GM23338 (cell line): ENCODE data around the gene CYP26B1.
A peak's percentile ranks its signal among the peaks of the same experiment; 100 is the strongest.

Source experiments
- CTCF ChIP-seq, 2 experiments: fragments of 200-600 bp in 1 of 2; sonication (generic) in 1 of 2; conservative IDR thresholded peaks; 2 replicates each; pipeline versions ENCODE4 v1.5.1 to v1.6.1; 2016 to 2017; ENCODE audit warnings: antibody characterized with exemption in 2 of 2, low read depth in 2 of 2, mild to moderate bottlenecking in 2 of 2, moderate library complexity in 1 of 2
- EZH2 ChIP-seq: fragments of 200-600 bp; sonication (generic); IDR thresholded peaks from one replicate; pipeline ENCODE4 v1.8.0; 2017; ENCODE audit warnings: antibody characterized with exemption, mild to moderate bottlenecking, low read depth; ENCODE audit not compliant: unreplicated experiment
- EZH2phosphoT487 ChIP-seq: fragments of 200-600 bp; sonication (generic); IDR thresholded peaks from one replicate; pipeline ENCODE4 v1.8.1; 2018; ENCODE audit warnings: antibody characterized with exemption; ENCODE audit not compliant: unreplicated experiment
- JUNB ChIP-seq: IDR thresholded peaks from one replicate; pipeline ENCODE4 v1.6.1; 2016; ENCODE audit warnings: antibody characterized with exemption; ENCODE audit not compliant: unreplicated experiment
- POLR2AphosphoS5 ChIP-seq: IDR thresholded peaks from 2 replicates; pipeline ENCODE4 v1.6.1; 2016; ENCODE audit warnings: antibody characterized with exemption, low read depth
- REST ChIP-seq: IDR thresholded peaks from one replicate; pipeline ENCODE4 v1.6.1; 2018; ENCODE audit warnings: antibody characterized with exemption; ENCODE audit not compliant: unreplicated experiment
- ZNF114 ChIP-seq: fragments of 250-450 bp; sonication (Bioruptor Pico); IDR thresholded peaks from 2 replicates; pipeline ENCODE4 v1.5.0; 2020; ENCODE audit warnings: mild to moderate bottlenecking, moderate library complexity
- ZNF331 ChIP-seq: fragments of 250-450 bp; sonication (Bioruptor Pico); IDR thresholded peaks from 2 replicates; pipeline ENCODE4 v1.5.0; 2020; ENCODE audit warnings: low read depth, mild to moderate bottlenecking, moderate library complexity

GRCh38 chr2:72143441-72144273, 4.0 kb downstream of the CYP26B1 start:
- TF ChIP-seq CTCF (conservative IDR thresholded peaks at IDR 0.05; ENCODE audit: low read depth in 2 of 2) (no peak), JUNB (no peak), EZH2 (peak; percentile 94), EZH2phosphoT487 (peak; percentile 40), POLR2AphosphoS5 (no peak), REST (no peak), ZNF331 (CRISPR knock-in tag) (no peak), ZNF114 (CRISPR knock-in tag) (no peak)
